GM21423 (cell line): Measurements from ENCODE around the gene OVOL1.
A peak's percentile ranks its signal among the peaks of the same experiment; 100 is the strongest.

Experiments used
- ATAC-seq: cut with Tn5 transposase; IDR thresholded peaks from one replicate; pipeline ENCODE4 v1.9.1; 2021; ENCODE audit warnings: mild to moderate bottlenecking, moderate library complexity; ENCODE audit not compliant: unreplicated experiment

Gene OVOL1

DNA sequence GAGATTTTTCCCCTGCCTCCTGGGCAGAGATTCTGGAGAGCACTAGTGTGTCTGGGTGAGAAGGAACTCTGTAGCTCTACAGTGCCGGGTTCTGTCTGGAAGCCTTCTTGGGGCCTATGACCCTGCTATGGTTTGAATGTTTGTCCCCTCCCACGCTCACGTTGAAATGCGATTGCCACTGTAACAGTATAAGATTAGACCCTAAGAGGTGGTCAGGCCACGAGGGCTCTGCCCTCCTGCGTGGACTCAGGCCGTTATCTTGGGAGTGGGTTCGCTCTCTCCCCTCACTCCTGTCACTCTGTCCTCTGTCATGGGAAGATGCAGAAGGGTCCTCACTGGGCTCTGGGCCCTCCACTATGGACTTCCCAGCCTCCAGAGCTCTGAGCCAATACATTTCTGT is 9.6 kb upstream of the OVOL1 start:
- ATAC-seq: no peak

- ATAC-seq: no peak
These were observed 9.0 kb upstream of the OVOL1 start for GRCh38 chr11:65777821-65778361.

GRCh38 chr11:65778431-65778900 is 8.4 kb upstream of the OVOL1 start:
- ATAC-seq: no peak

GRCh38 chr11:65778901-65779668 is 7.8 kb upstream of the OVOL1 start:
- ATAC-seq: no peak

DNA sequence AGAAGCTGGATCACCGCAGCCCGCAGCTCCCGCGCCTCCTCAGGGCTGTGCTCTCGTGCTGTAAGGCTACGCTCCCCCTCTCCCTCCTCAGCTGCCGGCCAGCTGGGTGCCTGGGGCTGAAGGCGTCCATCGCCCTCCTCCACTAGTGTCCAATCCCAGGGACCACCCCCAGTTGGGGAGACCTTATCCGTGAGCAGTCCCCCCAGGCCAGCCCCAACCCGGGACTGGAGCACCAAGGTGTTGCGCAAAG is 7.3 kb upstream of the OVOL1 start:
- ATAC-seq: no peak

DNA sequence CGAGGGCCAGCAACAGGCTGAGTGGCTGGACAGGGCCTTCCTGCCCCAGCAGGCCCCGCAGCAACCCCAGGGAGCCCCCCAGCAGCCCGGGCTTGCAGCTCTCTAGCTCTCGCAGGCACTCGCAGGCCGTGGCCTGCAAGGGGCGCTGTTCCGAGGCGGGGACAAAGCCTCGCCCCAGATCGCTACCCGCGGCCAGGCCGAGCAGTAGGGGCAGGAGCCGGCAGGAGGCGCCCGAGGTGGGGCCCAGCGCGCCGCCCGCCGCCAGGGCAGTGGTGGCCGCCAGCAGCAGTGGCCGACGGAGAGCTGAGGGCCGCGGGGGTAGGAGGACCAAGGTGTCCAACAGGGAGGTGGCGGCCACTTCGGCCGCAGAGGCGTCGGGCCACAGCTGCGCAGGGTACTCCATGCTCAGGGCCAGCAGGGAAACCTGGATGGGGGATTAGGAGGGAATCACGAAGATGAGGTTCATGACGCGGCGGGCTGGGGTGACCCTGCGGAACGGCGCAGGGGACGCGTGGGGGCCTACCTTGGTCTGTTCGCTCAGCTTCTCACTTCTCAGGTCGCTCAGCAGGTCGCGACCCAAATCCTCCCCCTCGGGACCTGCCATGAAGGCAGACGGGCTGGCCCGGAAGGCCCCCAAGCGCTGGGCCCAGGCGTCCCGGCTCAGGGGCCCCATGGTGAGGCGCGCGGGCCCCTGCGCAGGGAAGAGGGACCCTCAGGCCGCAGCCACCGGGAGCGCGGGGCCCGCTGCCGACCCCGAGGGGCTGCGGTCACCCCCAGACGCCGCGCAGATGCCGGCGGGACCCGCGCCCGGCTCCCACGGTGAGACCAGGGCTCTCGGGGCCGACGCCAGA is 6.7 kb upstream of the OVOL1 start:
- peak; percentile 42 for ATAC-seq

GRCh38 chr11:65780770-65781151 is 6.1 kb upstream of the OVOL1 start, which contains the start of gene AP5B1:
AP5B1 (minus strand) TSS chr11:65780976; CDS start chr11:65780591, 385 bp downstream.
- ATAC-seq: peak; percentile 57

DNA sequence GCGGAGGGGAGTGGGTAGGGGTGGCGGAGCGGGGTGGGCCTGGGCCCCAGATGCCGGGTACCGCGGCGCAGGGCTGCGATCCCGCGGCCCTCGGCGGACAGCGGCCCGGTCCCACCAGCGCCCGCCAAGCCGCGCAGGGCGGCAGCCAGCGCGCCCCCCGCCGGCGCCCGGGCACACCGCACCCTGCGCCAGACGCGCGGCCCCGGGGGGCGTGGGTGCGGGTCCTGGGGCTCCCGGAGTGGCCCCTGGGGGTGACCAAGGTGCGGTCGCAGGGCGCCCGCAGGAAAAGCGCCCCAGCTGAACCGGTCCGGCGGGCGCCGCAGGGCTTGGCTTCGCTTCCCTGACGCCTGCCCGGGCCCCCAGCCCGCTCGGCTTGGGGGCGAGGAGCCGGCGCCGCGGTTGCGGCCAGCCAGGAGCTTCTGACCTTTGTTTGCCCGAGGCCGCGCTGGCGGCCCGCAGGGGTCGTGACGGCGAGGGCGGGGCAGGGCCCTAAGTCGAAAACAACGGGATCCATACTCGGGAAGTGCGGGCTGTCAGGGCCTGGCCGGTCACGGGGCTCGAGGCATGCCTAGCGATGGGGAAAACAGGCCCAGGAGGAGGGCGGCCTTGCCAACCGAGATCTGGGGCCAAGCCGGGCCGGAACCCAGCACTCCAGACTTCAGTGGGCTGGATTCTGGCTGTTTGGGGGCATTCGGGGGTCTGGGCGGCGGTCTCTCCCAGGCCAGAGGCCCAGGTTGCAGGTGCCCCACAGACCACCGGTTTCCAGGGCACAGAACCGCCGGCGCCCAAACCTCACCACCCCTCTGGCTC is 5.5 kb upstream of the OVOL1 start:
- ATAC-seq: peak; percentile 27

DNA sequence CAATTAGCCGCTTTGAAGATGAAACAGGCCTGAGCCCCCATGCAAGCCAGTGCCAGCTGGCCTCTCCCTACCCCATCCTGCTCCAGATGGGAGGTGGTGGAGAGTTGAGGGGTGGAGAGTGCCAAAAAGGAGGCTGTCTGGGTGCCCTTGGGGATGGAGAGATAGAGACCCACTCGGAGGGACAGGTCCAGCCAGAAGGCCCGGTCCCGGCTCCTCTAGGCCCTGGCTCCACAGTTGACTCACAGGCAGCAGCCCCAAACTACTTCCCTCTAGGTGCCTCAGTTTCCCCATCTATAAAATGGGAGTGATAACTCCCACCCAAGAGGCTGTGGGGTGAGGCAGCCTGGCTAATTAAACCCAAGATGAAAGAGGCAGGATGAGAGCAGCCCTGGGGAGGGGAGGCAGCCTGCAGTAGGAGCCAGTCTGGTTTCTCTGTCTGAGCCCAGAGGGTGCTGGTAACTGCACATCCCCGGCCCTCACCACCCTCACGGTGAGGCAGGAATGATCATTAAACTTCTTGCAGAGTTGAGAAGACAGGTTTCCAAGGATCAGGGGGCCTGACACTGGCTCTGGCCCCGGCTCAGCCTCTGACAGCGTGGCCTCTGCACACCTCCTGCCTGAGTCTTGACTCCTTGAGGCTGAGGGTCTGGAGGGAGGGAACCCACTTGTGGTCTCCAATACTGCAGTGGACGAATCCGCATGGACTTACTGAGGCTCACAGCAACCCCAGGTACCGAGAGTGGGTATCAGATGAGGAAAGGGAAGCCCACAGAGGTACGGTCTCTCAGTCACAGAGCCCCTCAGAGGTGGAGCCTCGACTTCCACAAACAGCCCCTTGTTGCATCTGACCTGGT is 4.7 kb upstream of the OVOL1 start:
- ATAC-seq: no peak

GRCh38 chr11:65782816-65783228 is 4.0 kb upstream of the OVOL1 start:
- ATAC-seq: no peak

DNA sequence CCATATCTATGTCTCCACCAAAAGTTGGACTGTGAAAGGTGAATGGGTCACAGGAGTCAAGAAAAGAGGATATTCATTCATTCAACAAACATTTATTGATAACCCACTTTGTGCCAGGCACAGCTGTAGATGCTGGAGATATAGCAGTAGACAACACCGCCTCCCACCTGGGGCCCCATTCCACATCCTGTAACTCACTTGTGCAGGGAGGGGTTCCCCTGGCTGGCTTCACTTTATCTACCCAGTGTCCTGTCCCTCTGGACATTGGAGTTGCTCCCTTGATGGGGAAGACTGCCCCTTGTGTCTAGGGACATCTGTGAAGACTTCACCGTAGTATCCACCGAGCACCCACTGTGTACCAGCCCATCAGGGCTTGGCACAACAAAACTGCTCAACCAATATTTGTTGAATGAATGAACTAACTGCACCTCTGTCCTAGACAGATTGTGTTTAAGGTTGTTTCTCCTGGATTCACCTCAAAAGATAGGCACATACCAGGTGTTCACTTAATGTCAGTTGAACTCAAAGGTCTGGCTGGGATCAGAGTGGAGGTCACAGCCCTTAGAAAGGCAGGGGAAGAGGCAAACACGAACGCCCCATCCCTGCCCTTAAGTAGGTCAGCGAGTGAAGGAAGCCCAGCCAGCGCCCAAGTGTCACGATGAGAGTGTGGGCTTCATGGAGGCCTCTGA is 1.4 kb upstream of the OVOL1 start:
- no peak for ATAC-seq

DNA sequence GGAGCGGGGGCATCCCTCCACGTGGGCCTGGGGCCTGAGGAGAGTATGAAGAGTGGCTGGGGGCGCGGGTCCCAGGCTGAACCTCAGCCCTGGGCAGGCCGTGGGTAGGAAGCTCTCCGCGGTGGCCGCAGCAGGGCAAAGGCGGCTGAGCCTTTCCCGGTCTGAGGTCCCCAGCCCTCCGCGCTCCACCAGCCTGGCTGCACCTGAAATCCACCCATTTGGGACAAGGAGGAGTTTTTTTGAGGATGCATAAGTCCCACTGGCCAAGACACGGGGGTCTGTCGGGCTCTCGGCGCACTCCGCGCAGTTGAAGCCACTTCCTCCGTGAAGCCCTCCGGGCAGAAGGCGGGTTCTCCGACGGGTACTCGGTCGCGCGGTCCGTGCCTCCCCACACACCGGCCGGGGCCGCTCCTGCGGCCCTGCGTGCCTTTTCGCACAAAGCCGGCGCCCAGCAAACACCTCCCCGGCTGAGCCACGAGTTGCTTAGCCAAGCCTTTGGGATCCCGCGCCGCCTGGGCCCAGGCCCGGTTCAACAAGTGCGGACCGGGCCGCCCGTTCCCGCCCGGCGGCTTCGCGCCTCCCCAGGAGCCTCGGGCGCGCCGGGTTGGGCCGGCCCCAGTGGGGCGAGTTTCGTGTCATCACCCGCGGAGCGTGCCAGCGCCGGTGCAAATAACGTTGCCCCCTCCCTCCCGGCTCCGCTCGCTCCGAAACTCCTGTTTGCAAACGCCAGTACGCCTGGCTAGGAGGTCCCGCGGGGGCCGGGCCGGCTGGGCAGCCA is 666 bp upstream of the OVOL1 start:
- ATAC-seq: no peak

- ATAC-seq: no peak
These were observed 1.1 kb downstream of the OVOL1 start for GRCh38 chr11:65787649-65788622.

GRCh38 chr11:65788821-65789220 is 2.0 kb downstream of the OVOL1 start:
- ATAC-seq: no peak

GRCh38 chr11:65789230-65790103 is 2.6 kb downstream of the OVOL1 start:
- no peak for ATAC-seq

DNA sequence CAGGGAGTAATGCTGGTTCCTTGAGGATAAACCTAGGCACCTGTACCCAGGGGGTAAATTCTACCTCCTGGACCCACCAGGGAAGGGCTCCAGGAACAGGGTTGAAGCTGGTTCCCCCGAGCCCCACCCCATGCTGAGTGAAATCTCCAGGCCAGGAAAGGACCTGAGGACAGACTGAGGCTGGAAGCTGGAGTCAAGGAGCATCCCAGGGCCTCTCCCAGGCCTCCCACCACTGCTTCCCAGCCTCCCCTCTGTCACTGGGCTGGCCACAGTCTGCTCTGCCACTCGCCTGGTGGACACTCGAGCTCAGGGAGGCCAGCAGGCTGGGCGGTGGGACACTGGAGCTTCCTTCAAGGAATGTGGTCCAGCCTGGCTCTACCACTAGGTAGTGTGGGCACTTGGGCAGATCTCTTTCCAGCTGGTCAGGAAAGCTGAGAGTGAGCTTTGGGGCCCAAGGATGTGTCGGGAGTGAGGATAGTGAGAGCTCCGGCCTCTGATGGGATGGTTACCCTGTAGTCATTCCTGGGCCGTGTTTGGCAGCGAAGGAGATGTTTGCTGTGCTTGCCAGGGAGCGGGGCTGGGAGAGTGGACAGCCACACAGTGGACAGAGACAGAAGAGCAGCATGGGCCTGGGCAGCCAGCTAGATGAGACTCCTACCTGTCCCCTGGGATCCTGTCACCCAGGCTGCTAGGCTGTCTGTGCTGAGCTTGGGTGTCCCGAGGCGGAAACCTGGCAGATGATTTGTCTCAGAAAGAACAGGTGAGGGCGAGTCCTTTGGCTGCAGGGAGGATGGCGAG is 3.4 kb downstream of the OVOL1 start:
- ATAC-seq: no peak
